GM19239 (cell line): ENCODE data around the gene OR2A42.
A peak's percentile ranks its signal among the peaks of the same experiment; 100 is the strongest.
"Not testable (repeated sequence)": the region's sequence is repeated elsewhere in the genome, so short reads cannot be mapped to it uniquely, and the experiment has no call there.

Source experiments
- DNase-seq: peaks from one replicate; pipeline ENCODE4 v3.0.0; 2011; ENCODE audit warnings: low spot score; ENCODE audit not compliant: insufficient read length
- FAIRE-seq: peaks from 2 replicates; lab custom pipeline; 2011; peaks lifted over from hg19 to GRCh38; lab: Jason Lieb, UNC

The OR2A42 gene

GRCh38 chr7:144228810-144229209 is 10.6 kb downstream of the OR2A42 start:
- not testable (repeated sequence) for FAIRE-seq, DNase-seq

GRCh38 chr7:144226866-144227265 is 12.5 kb downstream of the OR2A42 start:
- DNase-seq, FAIRE-seq: not testable (repeated sequence)

- not testable (repeated sequence) for FAIRE-seq, DNase-seq
Observed at GRCh38 chr7:144223675-144224074, 15.7 kb downstream of the OR2A42 start.

GRCh38 chr7:144220531-144220930 is 18.9 kb downstream of the OR2A42 start:
- DNase-seq, FAIRE-seq: not testable (repeated sequence)

GRCh38 chr7:144219149-144219548 is 20.3 kb downstream of the OR2A42 start:
- peak; percentile 65 for FAIRE-seq
- DNase-seq, result not testable (repeated sequence)

- not testable (repeated sequence) for FAIRE-seq, DNase-seq
Observed at GRCh38 chr7:144218581-144218980, 20.8 kb downstream of the OR2A42 start.

- not testable (repeated sequence) for FAIRE-seq
Observed at GRCh38 chr7:144217200-144217599, 22.2 kb downstream of the OR2A42 start.

GRCh38 chr7:144205306-144205705 is 34.1 kb downstream of the OR2A42 start:
- not testable (repeated sequence) for FAIRE-seq, DNase-seq

More at GRCh38 chr7:144217200-144217599, 22.2 kb downstream of the OR2A42 start:
- DNase-seq, result not testable (repeated sequence)

- DNase-seq, FAIRE-seq: not testable (repeated sequence)
Observed at GRCh38 chr7:144203086-144203485, 36.3 kb downstream of the OR2A42 start.

GRCh38 chr7:144201978-144202377 is 37.4 kb downstream of the OR2A42 start:
- not testable (repeated sequence) for DNase-seq
- peak; percentile 85 for FAIRE-seq

GRCh38 chr7:144198934-144199333 is 40.5 kb downstream of the OR2A42 start:
- DNase-seq, FAIRE-seq: not testable (repeated sequence)

- FAIRE-seq, DNase-seq: not testable (repeated sequence)
Observed at GRCh38 chr7:144195212-144195872, 44.1 kb downstream of the OR2A42 start, which contains the start of gene ARHGEF35. Gene ARHGEF35, minus strand, starts transcription at chr7:144195833. Its CDS starts 7,450 bp downstream, at chr7:144188383.

GRCh38 chr7:144194453-144194852 is 45.0 kb downstream of the OR2A42 start:
- not testable (repeated sequence) for FAIRE-seq, DNase-seq

GRCh38 chr7:144193782-144194181 is 45.6 kb downstream of the OR2A42 start:
- DNase-seq, FAIRE-seq: not testable (repeated sequence)

GRCh38 chr7:144188578-144189171 is 50.7 kb downstream of the OR2A42 start:
- DNase-seq, FAIRE-seq: not testable (repeated sequence)

- DNase-seq, FAIRE-seq: not testable (repeated sequence)
Observed at GRCh38 chr7:144187848-144188247, 51.6 kb downstream of the OR2A42 start.

GRCh38 chr7:144183166-144183565 is 56.2 kb downstream of the OR2A42 start, which contains the start of gene CTAGE4:
Gene CTAGE4, plus strand, starts transcription at chr7:144183466. Its CDS starts 38 bp downstream, at chr7:144183504.
- DNase-seq, FAIRE-seq: not testable (repeated sequence)

- not testable (repeated sequence) for FAIRE-seq
Observed at GRCh38 chr7:144179165-144179479, 60.3 kb downstream of the OR2A42 start.

GRCh38 chr7:144178380-144179164 is 60.8 kb downstream of the OR2A42 start:
- peak; percentile 61 for FAIRE-seq
- not testable (repeated sequence) for DNase-seq

More at GRCh38 chr7:144179165-144179479, 60.3 kb downstream of the OR2A42 start:
- not testable (repeated sequence) for DNase-seq
